HEK293T (cell line): ENCODE measurements around the gene THOC1.

ENCODE experiments used
- BHLHE40 ChIP-seq: fragments of 450-650 bp; IDR thresholded peaks from 2 replicates; pipeline ENCODE4 v1.6.1; 2016; ENCODE audit warnings: mild to moderate bottlenecking, moderate library complexity, borderline replicate concordance
- CTBP1 ChIP-seq: fragments of 450-650 bp; IDR thresholded peaks from 2 replicates; pipeline ENCODE4 v1.6.1; 2016; ENCODE audit warnings: borderline replicate concordance
- FOXM1 ChIP-seq: fragments of 450-650 bp; IDR thresholded peaks from 2 replicates; pipeline ENCODE4 v1.6.1; 2017; ENCODE audit warnings: mild to moderate bottlenecking, borderline replicate concordance
- L3MBTL2 ChIP-seq: fragments of 450-650 bp; conservative IDR thresholded peaks from 2 replicates; pipeline ENCODE4 v1.6.1; 2016; ENCODE audit warnings: mild to moderate bottlenecking
- LEF1 ChIP-seq: fragments of 450-650 bp; IDR thresholded peaks from 2 replicates; pipeline ENCODE4 v1.6.1; 2017; ENCODE audit warnings: mild to moderate bottlenecking, borderline replicate concordance
- SUZ12 ChIP-seq: fragments of 450-650 bp; IDR thresholded peaks from 2 replicates; pipeline ENCODE4 v1.6.1; 2016; ENCODE audit warnings: mild to moderate bottlenecking

DNA sequence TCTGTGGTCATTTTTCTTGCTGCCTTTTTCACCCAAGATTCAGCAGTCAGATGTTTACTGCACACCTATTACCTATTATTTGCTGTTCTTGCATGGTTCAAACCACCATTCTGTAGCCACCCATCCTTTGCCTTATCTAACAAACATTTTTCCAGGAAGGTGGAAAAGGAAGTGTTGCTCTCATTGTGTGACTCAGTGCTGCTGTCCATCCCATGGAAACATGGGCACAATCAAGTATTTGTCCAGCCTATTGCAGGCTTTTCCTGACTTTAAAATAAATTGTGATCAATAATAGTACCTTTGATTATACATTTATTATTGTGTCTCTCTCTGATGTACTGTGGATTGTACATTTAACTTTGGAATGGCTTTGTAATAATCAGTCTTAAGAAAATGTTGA, 56.3 kb downstream of the THOC1 start:
- no peak for TF ChIP-seq FOXM1
- no peak for TF ChIP-seq L3MBTL2
- no peak for TF ChIP-seq CTBP1
- TF ChIP-seq BHLHE40 = no peak
- TF ChIP-seq LEF1 = no peak
- no peak for TF ChIP-seq SUZ12
